GM21528 (cell line): ENCODE data around the gene SHROOM2.

Source experiments
- ATAC-seq: cut with Tn5 transposase; IDR thresholded peaks from one replicate; pipeline ENCODE4 v1.9.1; 2021; ENCODE audit warnings: mild to moderate bottlenecking, moderate library complexity; ENCODE audit not compliant: unreplicated experiment, low FRiP score

SHROOM2 gene

GRCh38 chrX:9927698-9928482, 141.7 kb downstream of the SHROOM2 start:
- no peak for ATAC-seq

GRCh38 chrX:9935436-9935835, 149.2 kb downstream of the SHROOM2 start:
- ATAC-seq = no peak

- ATAC-seq = no peak
Measured at GRCh38 chrX:9937761-9938160, 151.5 kb downstream of the SHROOM2 start.

- no peak for ATAC-seq
Measured at GRCh38 chrX:9938516-9938915, 152.3 kb downstream of the SHROOM2 start.

GRCh38 chrX:9940421-9940820, 154.2 kb downstream of the SHROOM2 start:
- no peak for ATAC-seq

DNA sequence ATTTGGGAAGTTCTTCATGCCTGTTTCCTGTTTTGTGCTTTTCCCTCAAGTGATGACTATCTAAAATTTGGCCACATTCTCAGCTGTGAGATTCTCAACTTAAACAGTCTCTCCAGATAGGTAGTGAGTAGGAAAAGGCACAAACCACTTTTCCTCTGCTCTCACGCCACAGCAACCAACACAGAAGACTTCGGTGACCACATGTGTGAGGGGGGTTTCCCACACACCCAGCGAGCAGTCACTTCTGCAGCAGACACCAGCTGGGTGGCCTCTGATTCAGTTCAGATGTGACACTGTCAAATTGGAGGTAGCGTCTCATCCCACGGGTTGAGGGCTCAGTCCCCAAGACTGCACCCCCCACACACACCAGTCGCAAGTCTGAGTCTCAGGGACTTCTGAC, 155.9 kb downstream of the SHROOM2 start:
- ATAC-seq = peak; percentile 78

DNA sequence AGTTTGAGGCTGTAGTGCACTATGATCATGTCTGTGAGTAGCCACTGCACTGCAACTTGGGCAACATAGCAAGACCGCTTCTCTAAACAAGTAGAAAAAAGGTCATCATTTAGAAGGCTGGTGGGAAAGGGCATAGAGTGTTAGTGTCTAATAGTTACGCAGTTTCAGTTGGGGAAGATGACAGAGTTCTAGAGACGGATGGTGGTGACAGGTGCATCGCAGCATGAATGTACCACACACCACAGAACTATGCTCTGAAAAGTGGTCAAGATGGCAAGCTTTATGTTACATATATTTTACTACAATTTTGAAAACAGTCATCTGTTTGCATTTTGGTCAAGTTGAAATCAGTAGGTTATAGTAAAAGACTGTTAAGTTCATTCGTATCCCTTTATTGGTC, 157.2 kb downstream of the SHROOM2 start:
- no peak for ATAC-seq

DNA sequence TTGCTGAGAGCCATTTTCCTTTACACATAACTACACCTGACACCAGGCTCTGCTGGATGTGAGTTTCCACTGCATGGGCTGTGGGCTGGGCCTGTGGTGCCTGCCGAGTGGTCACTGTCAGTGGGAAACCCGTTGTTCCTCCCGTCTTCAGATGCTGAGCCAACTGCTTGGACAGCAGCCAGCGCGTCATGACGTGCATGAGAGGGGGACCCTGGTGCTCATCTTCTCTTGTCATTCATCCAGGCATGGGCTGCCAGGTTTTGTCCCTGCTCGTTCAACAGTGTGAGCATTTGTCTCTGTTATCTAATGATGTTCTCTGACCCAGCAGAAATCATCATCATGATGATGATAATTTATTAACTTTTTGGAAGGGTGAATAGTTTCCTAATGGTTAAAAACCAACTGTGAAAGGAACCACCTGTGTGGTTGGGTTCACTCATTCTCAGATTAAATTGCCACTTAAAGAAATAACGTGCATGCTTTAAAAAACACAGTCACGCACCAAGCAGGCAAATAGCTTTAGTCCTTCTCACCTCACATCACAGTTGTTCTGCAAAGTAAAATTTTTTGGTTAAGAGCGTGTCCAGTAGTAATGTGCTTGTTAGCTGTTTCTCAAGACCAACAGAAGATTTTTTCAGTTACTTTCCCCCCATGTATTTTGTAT, 161.0 kb downstream of the SHROOM2 start:
- no peak for ATAC-seq

- no peak for ATAC-seq
Measured at GRCh38 chrX:9948406-9948805, 162.2 kb downstream of the SHROOM2 start.

DNA sequence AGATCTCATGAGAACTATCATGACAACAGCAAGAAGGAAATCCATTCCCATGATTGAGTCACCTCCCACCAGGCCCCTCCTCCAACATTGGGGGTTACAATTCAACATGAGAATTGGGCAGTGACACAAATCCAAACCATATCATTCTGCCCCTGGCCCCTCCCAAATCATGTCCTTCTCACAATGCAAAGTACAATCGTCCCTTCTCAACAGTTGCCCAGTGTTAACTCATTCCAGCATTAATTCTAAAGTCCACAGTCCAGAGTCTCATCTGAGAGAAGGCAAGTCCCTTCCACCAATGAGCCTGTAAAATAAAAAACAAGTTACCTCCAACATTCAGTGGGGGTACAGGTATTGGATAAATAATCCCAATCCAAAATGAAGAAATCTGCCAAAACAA, 166.1 kb downstream of the SHROOM2 start:
- ATAC-seq = no peak

- no peak for ATAC-seq
Measured at GRCh38 chrX:9953396-9953795, 167.2 kb downstream of the SHROOM2 start.

DNA sequence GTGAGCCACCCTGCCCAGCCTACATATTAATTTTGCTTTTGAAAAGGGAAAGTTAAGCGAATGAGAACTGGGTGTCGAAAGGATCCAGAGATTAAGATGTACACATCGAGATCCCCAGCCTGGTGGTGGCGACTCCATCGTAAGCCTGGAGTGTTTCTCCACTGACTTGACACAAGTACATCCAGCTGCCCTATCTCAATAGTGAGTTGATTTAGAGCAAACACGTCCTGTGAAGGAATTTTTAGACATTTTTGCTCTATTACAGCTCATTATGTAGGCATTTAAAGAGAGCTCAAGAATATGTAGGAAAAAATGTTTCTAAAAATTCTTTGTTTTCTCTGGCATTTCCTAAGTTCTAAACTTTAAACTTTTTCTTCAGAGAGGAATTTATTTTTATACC, 169.3 kb downstream of the SHROOM2 start:
- ATAC-seq = no peak

- ATAC-seq = no peak
Measured at GRCh38 chrX:9957743-9958142, 171.5 kb downstream of the SHROOM2 start.

DNA sequence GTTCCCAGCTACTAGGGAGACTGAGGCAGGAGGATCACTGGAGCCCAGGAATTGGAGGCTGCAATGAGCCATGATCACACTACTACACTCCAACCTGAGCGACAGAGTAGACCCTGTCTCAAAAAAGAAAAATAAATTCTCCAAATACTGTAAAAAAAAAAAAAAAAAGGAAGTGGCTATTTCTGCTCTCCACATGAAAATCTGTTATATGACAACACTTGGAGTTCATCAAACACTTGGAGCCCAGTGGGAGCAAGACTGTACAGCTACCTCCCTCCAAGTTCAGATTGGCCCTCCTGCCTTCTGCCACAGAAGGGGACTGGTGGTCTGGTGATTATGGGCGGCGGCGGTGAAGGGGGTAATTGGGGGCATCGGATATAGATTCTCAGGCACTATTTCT, 172.0 kb downstream of the SHROOM2 start:
- ATAC-seq = no peak

GRCh38 chrX:9961750-9962149, 175.5 kb downstream of the SHROOM2 start:
- no peak for ATAC-seq

- no peak for ATAC-seq
Measured at GRCh38 chrX:9966775-9967408, 180.7 kb downstream of the SHROOM2 start, which contains the start of gene CLDN34. TSS of gene CLDN34 (plus strand) at chrX:9967358. CDS start at chrX:9967358, 0 bp downstream.

GRCh38 chrX:9977635-9978034, 191.4 kb downstream of the SHROOM2 start:
- ATAC-seq = no peak

- no peak for ATAC-seq
Measured at GRCh38 chrX:9980401-9980800, 194.2 kb downstream of the SHROOM2 start.

DNA sequence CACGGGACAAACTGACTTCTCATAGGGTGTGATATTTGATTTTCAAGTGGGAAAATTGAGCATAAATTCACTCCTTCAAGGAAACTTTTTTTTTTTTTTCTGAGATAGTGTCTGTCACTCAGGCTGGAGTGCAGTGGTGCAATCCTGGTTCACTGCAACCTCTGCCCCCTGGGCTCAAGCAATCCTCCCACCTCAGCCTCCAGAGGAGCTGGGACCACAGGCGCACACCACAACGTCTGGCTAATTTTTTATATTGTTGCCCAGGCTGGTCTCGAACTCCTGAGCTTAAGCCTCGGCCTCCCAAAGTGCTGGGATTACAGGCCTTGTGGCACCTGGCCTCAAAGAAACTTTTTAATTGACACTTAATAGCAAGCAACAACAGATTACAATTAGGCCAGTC, 194.7 kb downstream of the SHROOM2 start:
- no peak for ATAC-seq

- ATAC-seq = no peak
Measured at GRCh38 chrX:9983441-9983840, 197.2 kb downstream of the SHROOM2 start.

DNA sequence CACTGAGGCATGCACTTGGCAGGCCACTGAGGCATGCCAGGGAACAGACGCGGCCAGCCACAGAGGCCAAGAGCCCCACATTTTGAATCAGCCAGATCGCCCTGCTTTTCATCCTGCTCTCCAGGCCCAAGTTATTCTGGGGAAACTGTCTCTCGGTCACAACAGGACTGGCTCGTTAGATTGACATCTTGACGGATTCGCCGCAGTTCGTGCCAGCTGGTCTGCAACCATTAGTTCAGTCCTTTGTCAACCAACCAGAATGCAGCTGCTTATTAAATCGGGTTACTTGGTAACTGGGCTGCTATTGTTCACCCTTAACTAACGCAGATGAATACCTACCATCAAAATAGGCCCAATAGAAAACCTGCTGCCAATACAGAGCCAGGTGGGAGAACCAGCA, 197.6 kb downstream of the SHROOM2 start:
- no peak for ATAC-seq

GRCh38 chrX:9988762-9989161, 202.5 kb downstream of the SHROOM2 start:
- no peak for ATAC-seq
